Heart left ventricle (tissue), 13 donors: ENCODE results near the gene HOMER1.

Source experiments
- POLR2A ChIP-seq, 2 donors: fragments of 450-650 bp; IDR thresholded peaks; one replicate each; pipeline ENCODE4 v1.6.1; 2017; ENCODE audit warnings: antibody characterized with exemption in 2 of 2, mild to moderate bottlenecking in 2 of 2, moderate library complexity in 2 of 2
- TF ChIP-seq, protein P1 (sequence below), 12 donors: fragments of 200-600 bp; sonication (generic) in 4 of 12; IDR thresholded peaks; one replicate each; pipeline versions ENCODE4 v1.5.0 to v1.8.0; 2018 to 2022; ENCODE audit warnings: antibody characterized with exemption in 12 of 12, mild to moderate bottlenecking in 5 of 12
- donor health status: ischemic (EF 13 %, LVEDD 7.1; RV severe dilation, severe dysfunction).
- donor health status: DM: no; HTN: yes; CAD: no.
- donor health status: DM: no; HTN: no; CAD: no.
- donor health status: ischemic (EF 25% LVEDD 6.9; RV normal size, moderate dysfunction).
- donor health status: ischemic (EF 25% LVEDD 5.7; RV mildly dilated, moderate dysfunction).
- donor health status: ischemic (EF 35%, LVEDD 5.7; RV mildly dilated, moderate dysfunction).
- donor health status: nonischemic (EF 11% LVEDD 7.7; RV severe dilation, severe dysfunction).
- donor health status: DM: yes; HTN: yes; CAD: no.
- donor health status: PGD.
- donor health status: ischemic (EF 29% LVEDD 5.4; RV normal size, mild dysfunction).
- donor health status: nonischemic (EF 23%, LVEDD 6.1; RV moderate dilation, normal function).

DNA sequence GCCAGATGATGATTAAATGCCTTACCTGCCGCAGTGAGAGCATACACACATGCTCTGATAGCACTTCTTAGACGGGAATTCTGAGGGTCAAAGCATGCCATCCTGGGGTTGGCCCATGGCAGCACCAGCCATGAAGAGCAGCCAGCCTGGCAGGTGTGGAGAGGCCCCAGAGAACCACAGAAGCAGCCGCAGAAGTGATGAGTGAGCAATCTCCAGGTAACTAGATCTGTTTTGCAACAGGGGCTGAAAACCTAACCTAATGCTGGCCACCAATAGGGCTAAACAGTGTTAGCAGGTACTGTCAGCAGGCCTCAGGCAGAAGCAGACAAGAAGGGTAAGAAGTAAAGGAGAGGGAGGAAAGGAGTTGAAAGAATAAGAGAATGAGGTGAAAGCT lies 33.5 kb upstream of the HOMER1 start:
- TF ChIP-seq, protein P1, sequence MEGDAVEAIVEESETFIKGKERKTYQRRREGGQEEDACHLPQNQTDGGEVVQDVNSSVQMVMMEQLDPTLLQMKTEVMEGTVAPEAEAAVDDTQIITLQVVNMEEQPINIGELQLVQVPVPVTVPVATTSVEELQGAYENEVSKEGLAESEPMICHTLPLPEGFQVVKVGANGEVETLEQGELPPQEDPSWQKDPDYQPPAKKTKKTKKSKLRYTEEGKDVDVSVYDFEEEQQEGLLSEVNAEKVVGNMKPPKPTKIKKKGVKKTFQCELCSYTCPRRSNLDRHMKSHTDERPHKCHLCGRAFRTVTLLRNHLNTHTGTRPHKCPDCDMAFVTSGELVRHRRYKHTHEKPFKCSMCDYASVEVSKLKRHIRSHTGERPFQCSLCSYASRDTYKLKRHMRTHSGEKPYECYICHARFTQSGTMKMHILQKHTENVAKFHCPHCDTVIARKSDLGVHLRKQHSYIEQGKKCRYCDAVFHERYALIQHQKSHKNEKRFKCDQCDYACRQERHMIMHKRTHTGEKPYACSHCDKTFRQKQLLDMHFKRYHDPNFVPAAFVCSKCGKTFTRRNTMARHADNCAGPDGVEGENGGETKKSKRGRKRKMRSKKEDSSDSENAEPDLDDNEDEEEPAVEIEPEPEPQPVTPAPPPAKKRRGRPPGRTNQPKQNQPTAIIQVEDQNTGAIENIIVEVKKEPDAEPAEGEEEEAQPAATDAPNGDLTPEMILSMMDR (IDR thresholded peaks at IDR 0.05), result no peak
- no peak for TF ChIP-seq POLR2A (IDR thresholded peaks at IDR 0.05)
